Tracheal epithelial cell (primary cell): ENCODE measurements around the gene VEPH1. TPM values are rescaled to one million over a fixed set of nuclear protein-coding genes. Genes with fewer than 3 reads are reported as not detected.

Source experiments
- total RNA-seq: library from RNA; depleted of rRNA; stranded (reverse); fragments of >200 nt; gene quantifications from 2 replicates; pipeline ENCODE4 v1.2.1, GENCODE V29; 2014

The VEPH1 gene
- total RNA-seq = 3.4 TPM in 1 of 2 replicates, not detected in the other

GRCh38 chr3:157502916-157503595, at the start of gene VEPH1:
Gene VEPH1, minus strand, starts transcription at chr3:157503416. Its CDS starts 8,067 bp downstream, at chr3:157495349.

GRCh38 chr3:157436583-157437291, 66.5 kb downstream of the VEPH1 start, which contains the start of gene PTX3:
Gene PTX3, plus strand, starts transcription at chr3:157436850. Its CDS starts 84 bp downstream, at chr3:157436934.

Other genes with a start within 250 kb of the VEPH1 start
- gene PTX3, start 66.6 kb downstream of the VEPH1 start, total RNA-seq = 0.85 and 5.8 TPM in 2 replicates